GM18951 (cell line): Measurements from ENCODE around the gene LGALS12.

Experiments
- POLR2A ChIP-seq: IDR thresholded peaks from 4 replicates; pipeline ENCODE4 v1.6.1; 2011; ENCODE audit warnings: mild to moderate bottlenecking; ENCODE audit not compliant: insufficient read length, insufficient read depth; ENCODE audit errors: extremely low read depth
- in situ Hi-C: fragments of 300-500 bp; cut with MboI; formaldehyde crosslinking; loops from one replicate; pipeline ENCODE4 v1.12.0; 2022; ENCODE audit warnings: low sequenced_read_pairs, mixed read lengths, inconsistent platforms; ENCODE audit not compliant: unreplicated experiment

LGALS12 gene

GRCh38 chr11:63551091-63551888 is 45.4 kb downstream of the LGALS12 start:
- no peak for TF ChIP-seq POLR2A
- in situ Hi-C loops = no loop called here

GRCh38 chr11:63551889-63552266 is 46.0 kb downstream of the LGALS12 start:
- no peak for TF ChIP-seq POLR2A
- in situ Hi-C loops = no loop called here

DNA sequence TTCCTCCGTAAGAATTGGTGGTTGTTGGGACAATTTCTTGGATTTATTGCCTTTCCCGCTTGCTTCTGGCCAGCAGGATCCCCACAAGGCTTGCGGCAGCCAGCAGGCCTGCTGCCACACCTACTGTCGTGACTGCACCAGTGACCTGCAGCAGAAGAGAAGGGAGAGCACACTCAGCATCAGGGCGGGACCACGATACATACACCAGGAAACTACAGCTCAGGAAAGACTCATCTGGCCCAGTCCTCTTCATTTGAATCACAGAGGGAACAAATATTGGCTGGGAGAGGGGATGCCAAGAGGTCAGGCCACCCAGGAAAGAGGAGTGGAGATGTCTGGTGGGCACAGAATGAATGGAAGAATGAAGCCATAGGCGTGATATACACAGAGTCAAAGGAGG is 47.0 kb downstream of the LGALS12 start:
- TF ChIP-seq POLR2A = no peak
- in situ Hi-C loops = no loop called here

GRCh38 chr11:63553759-63554158 is 47.9 kb downstream of the LGALS12 start:
- in situ Hi-C loops = no loop called here
- peak; percentile 32 for TF ChIP-seq POLR2A

DNA sequence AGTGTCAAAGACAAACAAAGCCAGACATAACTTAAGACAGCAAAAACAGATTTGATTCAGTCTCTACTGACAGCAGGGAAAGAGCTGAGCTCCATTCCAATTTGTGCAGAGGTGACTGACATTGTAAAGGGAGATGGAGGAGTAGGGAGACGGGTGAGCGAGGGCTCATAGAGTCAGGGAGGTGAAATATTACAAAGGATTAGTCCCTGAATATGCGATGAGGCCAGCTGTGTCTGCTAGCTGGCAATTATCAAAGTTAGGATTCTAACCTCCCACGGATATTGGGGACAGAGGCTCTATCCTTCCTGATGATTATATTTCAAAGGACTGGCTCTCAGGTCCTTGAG is 49.0 kb downstream of the LGALS12 start:
- no peak for TF ChIP-seq POLR2A
- in situ Hi-C loops = no loop called here

GRCh38 chr11:63556404-63557013 is 50.6 kb downstream of the LGALS12 start:
- in situ Hi-C loops = no loop called here
- no peak for TF ChIP-seq POLR2A

- in situ Hi-C loops = no loop called here
- TF ChIP-seq POLR2A = no peak
Observed at GRCh38 chr11:63557570-63557969, 51.7 kb downstream of the LGALS12 start.

DNA sequence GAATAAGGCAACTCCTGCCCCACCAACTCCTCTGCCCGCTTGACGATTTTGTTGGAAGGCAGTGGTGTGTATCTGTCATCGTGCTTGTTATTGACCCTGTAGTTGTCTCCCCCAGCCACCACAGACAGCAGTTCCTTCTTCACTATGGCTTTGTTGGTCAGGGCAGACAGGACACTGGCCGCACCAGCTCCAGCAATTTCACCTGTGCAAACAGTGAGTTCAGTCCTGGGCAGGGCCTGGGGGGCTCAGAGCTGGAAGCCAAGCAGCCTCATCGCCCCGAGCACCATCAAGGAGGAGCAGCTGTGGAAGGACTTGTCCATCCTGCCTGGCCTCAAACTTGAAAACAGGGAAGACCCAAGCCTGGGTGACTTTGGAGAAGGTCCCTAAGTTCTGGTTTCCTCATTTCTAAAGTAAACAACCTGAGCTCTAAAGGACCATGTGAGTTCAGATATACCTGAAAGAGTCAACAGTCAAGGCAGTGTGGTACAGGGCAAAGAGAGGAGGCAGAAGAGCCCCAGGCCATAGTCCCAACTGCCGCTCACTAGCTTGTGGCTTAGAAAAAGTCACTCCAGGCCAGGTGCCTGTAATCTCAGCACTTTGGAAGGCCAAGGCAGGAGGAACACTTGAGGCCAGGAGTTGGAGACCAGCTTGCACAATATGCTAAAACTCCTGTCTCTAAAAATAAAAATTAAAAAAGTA is 52.7 kb downstream of the LGALS12 start:
- in situ Hi-C loops = no loop called here
- no peak for TF ChIP-seq POLR2A

- in situ Hi-C loops = no loop called here
- TF ChIP-seq POLR2A = no peak
Observed at GRCh38 chr11:63560506-63561180, 54.8 kb downstream of the LGALS12 start.

DNA sequence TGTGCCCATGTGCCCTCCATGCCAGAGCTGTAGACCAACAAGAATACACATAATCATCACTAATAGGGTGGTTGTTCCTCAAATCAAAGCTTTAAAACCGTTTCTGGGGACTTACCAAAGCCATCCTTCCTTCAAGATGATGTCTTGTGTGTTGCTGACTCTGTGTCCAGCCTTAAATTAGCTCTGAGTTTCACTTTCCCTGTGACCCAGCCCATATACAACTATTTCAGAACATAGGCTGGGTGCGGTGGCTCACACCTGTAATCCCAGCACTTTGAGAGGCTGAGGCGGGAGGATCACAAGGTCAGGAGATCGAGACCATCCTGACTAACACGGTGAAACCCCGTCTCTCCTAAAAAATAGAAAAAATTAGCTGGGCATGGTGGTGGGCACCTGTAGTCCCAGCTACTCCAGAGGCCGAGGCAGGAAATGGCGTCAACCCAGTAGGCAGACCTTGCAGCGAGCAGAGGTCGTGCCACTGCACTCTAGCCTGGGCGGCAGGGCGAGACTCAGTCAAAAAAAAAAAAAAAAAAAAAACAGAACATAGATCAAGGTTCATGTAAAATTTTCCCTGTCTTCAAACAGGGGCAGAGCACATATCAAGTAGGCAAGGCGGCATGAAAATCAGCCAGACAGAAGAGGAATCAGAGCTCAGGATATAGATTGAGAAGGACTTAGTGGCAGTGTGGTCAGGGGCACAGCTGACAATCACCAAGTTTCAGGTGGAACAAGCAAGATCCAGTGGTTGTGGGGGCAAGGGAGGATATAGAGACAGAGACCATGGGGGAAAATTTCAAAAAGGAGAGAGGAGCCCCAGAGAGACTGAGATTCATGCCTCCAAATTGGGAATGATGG is 57.5 kb downstream of the LGALS12 start, which contains the start of gene PLAAT2:
TSS of gene PLAAT2 (minus strand) at position 179 of the 855 bp plus-strand sequence. CDS start at position 124, 55 bp downstream.
- in situ Hi-C loops = no loop called here
- TF ChIP-seq POLR2A = no peak

DNA sequence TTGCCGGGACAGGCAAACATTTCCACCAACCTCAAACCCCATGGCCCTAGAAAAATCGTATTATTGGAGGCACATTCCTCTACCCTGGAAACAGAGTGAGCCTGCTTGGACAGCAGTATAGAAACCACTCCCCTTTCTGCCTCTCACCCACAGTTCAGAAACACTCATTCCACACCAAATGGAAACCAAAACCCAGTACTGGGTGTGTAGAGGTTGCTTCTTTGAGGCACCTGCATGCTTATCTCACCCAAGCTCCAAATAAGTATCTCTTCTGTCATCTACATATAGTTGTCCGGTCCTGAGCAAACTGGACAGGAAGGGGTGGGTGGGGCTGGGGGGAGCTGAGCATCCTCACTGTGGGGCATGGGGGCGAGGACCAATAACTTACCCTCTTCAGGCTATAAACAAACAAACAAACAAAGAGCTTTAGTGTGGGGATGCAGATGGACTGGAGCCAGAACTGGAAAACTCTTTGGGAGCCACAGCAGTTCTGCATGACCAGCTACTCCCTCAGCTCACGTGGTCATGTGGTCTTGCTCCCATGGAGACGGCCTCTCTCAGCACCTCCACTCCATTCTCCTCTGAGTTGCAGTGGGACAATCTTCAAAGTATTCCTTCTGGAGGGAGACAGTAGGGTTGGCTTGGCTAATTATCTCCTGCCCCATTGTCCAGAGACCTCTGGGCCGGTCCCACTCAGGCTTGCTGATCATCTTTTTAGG is 58.3 kb downstream of the LGALS12 start:
- in situ Hi-C loops = no loop called here
- TF ChIP-seq POLR2A = no peak
